Skin of body (tissue), 2 donors: ENCODE data around the gene GATD1. TPM values are rescaled to one million over a fixed set of nuclear protein-coding genes. Genes with fewer than 3 reads are reported as not detected.
A peak's percentile ranks its signal among the peaks of the same experiment; 100 is the strongest.

Source experiments
- DNase-seq: peaks from one replicate; lab custom pipeline; 2025; lab: John Stamatoyannopoulos, UW
- total RNA-seq: library from RNA; depleted of rRNA; stranded (reverse); fragments of >200 nt; gene quantifications from one replicate; pipeline ENCODE4 v1.2.3, GENCODE V29; 2014

Gene GATD1
- total RNA-seq, 1 donor from 2014 or later = 15.3 TPM

GRCh38 chr11:795634-796564 lies 18.6 kb upstream of the GATD1 start:
- peak; percentile 70 for DNase-seq

- DNase-seq = no peak
Measured at GRCh38 chr11:794766-795633, 17.7 kb upstream of the GATD1 start.

- no peak for DNase-seq
Measured at GRCh38 chr11:794013-794765, 16.9 kb upstream of the GATD1 start.

- no peak for DNase-seq
Measured at GRCh38 chr11:793556-793955, 16.3 kb upstream of the GATD1 start.

GRCh38 chr11:792873-793272 lies 15.6 kb upstream of the GATD1 start:
- DNase-seq = no peak

GRCh38 chr11:792535-792821 lies 15.2 kb upstream of the GATD1 start:
- no peak for DNase-seq

GRCh38 chr11:791658-792534 lies 14.6 kb upstream of the GATD1 start:
- DNase-seq = no peak

- no peak for DNase-seq
Measured at GRCh38 chr11:790721-791564, 13.7 kb upstream of the GATD1 start.

GRCh38 chr11:789943-790342 lies 12.7 kb upstream of the GATD1 start, which contains the start of gene CEND1:
Gene CEND1, minus strand, starts transcription at chr11:790090. Its CDS starts 1,514 bp downstream, at chr11:788576.
- DNase-seq = no peak

- DNase-seq = no peak
Measured at GRCh38 chr11:788953-789940, 12.0 kb upstream of the GATD1 start.

GRCh38 chr11:788009-788640 lies 10.8 kb upstream of the GATD1 start:
- DNase-seq = no peak

- DNase-seq = no peak
Measured at GRCh38 chr11:787084-787675, 9.9 kb upstream of the GATD1 start.

- no peak for DNase-seq
Measured at GRCh38 chr11:786235-787083, 9.2 kb upstream of the GATD1 start.

- DNase-seq = peak; percentile 11
Measured at GRCh38 chr11:783581-784015, 6.3 kb upstream of the GATD1 start.

GRCh38 chr11:782264-783174 lies 5.2 kb upstream of the GATD1 start:
- no peak for DNase-seq
